Trophoblast cell (in vitro differentiated cells and primary cell): ENCODE results near the gene CPSF6.
"Not testable (repeated sequence)": the region's sequence is repeated elsewhere in the genome, so short reads cannot be mapped to it uniquely, and the experiment has no call there.

ENCODE experiments used
- DNase-seq, 2 donors: peaks; one replicate each; pipeline ENCODE4 v3.0.0-alpha.2; 2016
- H2AFZ ChIP-seq: 2 replicates; pipeline ENCODE4 v1.6.1; 2013; ENCODE audit warnings: low read length, moderate library complexity, mild to moderate bottlenecking; ENCODE audit not compliant: insufficient read depth, poor library complexity
- H2AK5ac ChIP-seq: 2 replicates; pipeline ENCODE4 v1.6.1; 2013; ENCODE audit warnings: mild to moderate bottlenecking, low read length
- H2BK120ac ChIP-seq: 2 replicates; pipeline ENCODE4 v1.6.1; 2013; ENCODE audit warnings: low read length, mild to moderate bottlenecking, moderate library complexity; ENCODE audit not compliant: insufficient read depth, poor library complexity
- H2BK12ac ChIP-seq: 2 replicates; pipeline ENCODE4 v1.6.1; 2013; ENCODE audit warnings: mild to moderate bottlenecking, low read length, moderate library complexity
- H2BK5ac ChIP-seq: 2 replicates; pipeline ENCODE4 v1.6.1; 2013; ENCODE audit warnings: low read length, low read depth, moderate library complexity, mild to moderate bottlenecking; ENCODE audit not compliant: poor library complexity
- H3K14ac ChIP-seq: 2 replicates; pipeline ENCODE4 v1.6.1; 2013; ENCODE audit warnings: mild to moderate bottlenecking, low read length
- H3K18ac ChIP-seq: 2 replicates; pipeline ENCODE4 v1.6.1; 2013; ENCODE audit warnings: mild to moderate bottlenecking, low read length
- H3K23ac ChIP-seq: 2 replicates; pipeline ENCODE4 v1.6.1; 2013; ENCODE audit warnings: low read length
- H3K27ac ChIP-seq: 2 replicates; pipeline ENCODE4 v1.5.1; 2013; ENCODE audit warnings: low read depth, mild to moderate bottlenecking, inconsistent platforms, low read length, moderate library complexity
- H3K27me3 ChIP-seq: 2 replicates; pipeline ENCODE4 v1.6.1; 2013; ENCODE audit warnings: inconsistent platforms, mild to moderate bottlenecking, low read length, moderate library complexity; ENCODE audit not compliant: insufficient read depth
- H3K36me3 ChIP-seq, 2 experiments: 1 replicate in 1 of 2; 2 replicates in 1 of 2; pipeline ENCODE4 v1.6.1; 2013; ENCODE audit warnings: low read length in 2 of 2, mild to moderate bottlenecking in 2 of 2, moderate library complexity in 1 of 2; ENCODE audit not compliant: insufficient read depth in 2 of 2, control insufficient read depth in 1 of 2
- H3K4ac ChIP-seq: 2 replicates; pipeline ENCODE4 v1.6.1; 2013; ENCODE audit warnings: low read depth, mild to moderate bottlenecking, low read length, moderate library complexity
- H3K4me1 ChIP-seq, 2 experiments: 1 replicate in 1 of 2; 2 replicates in 1 of 2; pipeline ENCODE4 v1.6.1; 2013; ENCODE audit warnings: low read length in 2 of 2, mild to moderate bottlenecking in 2 of 2, moderate library complexity in 1 of 2; ENCODE audit not compliant: insufficient read depth in 2 of 2, control insufficient read depth in 1 of 2
- H3K4me2 ChIP-seq: 2 replicates; pipeline ENCODE4 v1.6.1; 2013; ENCODE audit warnings: inconsistent platforms, mild to moderate bottlenecking, low read length, moderate library complexity
- H3K4me3 ChIP-seq: 2 replicates; pipeline ENCODE4 v1.5.1; 2013; ENCODE audit warnings: mild to moderate bottlenecking, low read depth, low read length, inconsistent platforms
- H3K79me1 ChIP-seq: one replicate; pipeline ENCODE4 v1.6.1; 2013; ENCODE audit warnings: low read length
- H3K79me2 ChIP-seq: 2 replicates; pipeline ENCODE4 v1.6.1; 2013; ENCODE audit warnings: low read length, mild to moderate bottlenecking; ENCODE audit not compliant: control insufficient read depth, insufficient read depth, poor library complexity
- H3K9ac ChIP-seq: 2 replicates; pipeline ENCODE4 v1.6.1; 2013; ENCODE audit warnings: mild to moderate bottlenecking, low read length
- H3K9me3 ChIP-seq: 2 replicates; pipeline ENCODE4 v1.6.1; 2013; ENCODE audit warnings: low read depth, mild to moderate bottlenecking, control low read depth, inconsistent platforms, low read length; ENCODE audit not compliant: insufficient read depth
- H4K12ac ChIP-seq: 2 replicates; pipeline ENCODE4 v1.6.1; 2013; ENCODE audit warnings: low read depth, mild to moderate bottlenecking, low read length, moderate library complexity
- H4K8ac ChIP-seq: 2 replicates; pipeline ENCODE4 v1.6.1; 2013; ENCODE audit warnings: low read depth, mild to moderate bottlenecking, low read length, moderate library complexity
- H4K91ac ChIP-seq: one replicate; pipeline ENCODE4 v1.6.1; 2013; ENCODE audit warnings: low read depth, mild to moderate bottlenecking, low read length, moderate library complexity
- WGBS: extraction: QIAGEN DNeasy Blood & Tissue Kit; methylation state at CpG from one replicate; pipeline ENCODE4 v1.1.7; 2013; ENCODE audit warnings: missing lambda C conversion rate; ENCODE audit not compliant: insufficient read length, insufficient coverage; ENCODE audit errors: extremely low coverage; 5-methylcytosine and 5-hydroxymethylcytosine counted together

Gene CPSF6

DNA sequence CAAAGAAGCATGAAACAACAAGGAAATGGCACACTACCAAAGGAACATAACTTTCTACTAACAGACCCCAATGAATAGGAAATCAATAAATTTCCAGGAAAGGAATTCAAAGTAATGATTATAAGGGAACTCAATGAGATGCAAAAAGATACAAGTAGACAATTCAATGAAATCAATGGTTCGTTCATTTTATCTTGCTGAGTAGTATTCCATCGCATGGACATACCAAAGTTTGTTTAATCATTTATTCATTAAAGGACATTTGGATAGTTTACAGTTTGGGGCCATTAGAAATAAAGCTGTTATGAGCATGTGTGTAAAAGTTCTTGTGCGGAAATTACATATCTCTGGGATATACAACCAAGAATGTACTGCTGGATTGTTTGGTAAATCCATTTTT is 73.8 kb downstream of the CPSF6 start:
- WGBS: no CpG with 5 or more reads among the region's 3 CpGs
- no peak overlapping the region for H4K91ac ChIP-seq
- no peak overlapping the region for H3K4me3 ChIP-seq
- H2BK12ac ChIP-seq: no peak overlapping the region
- no peaks in the 10 kb centered on the region for H3K79me2 ChIP-seq
- no peak overlapping the region for H2AK5ac ChIP-seq
- H3K36me3 ChIP-seq: no peaks in the 10 kb centered on the region
- no peak overlapping the region for H3K4me2 ChIP-seq
- H3K4me1 ChIP-seq: no peaks in the 10 kb centered on the region
- H3K9ac ChIP-seq: no peak overlapping the region
- H3K4ac ChIP-seq: no peak overlapping the region
- no peak overlapping the region for H3K18ac ChIP-seq
- no peaks in the 10 kb centered on the region for H3K79me1 ChIP-seq
- H2BK120ac ChIP-seq: no peak overlapping the region
- no peak overlapping the region for H4K8ac ChIP-seq
- no peak overlapping the region for H4K12ac ChIP-seq
- H3K23ac ChIP-seq: no peak overlapping the region
- H3K9me3 ChIP-seq: no peaks in the 10 kb centered on the region
- H2BK5ac ChIP-seq: no peak overlapping the region
- H3K14ac ChIP-seq: no peak overlapping the region
- H3K27ac ChIP-seq: no peak overlapping the region
- no peak overlapping the region for H2AFZ ChIP-seq
- no peaks in the 10 kb centered on the region for H3K27me3 ChIP-seq
- no peak for DNase-seq

DNA sequence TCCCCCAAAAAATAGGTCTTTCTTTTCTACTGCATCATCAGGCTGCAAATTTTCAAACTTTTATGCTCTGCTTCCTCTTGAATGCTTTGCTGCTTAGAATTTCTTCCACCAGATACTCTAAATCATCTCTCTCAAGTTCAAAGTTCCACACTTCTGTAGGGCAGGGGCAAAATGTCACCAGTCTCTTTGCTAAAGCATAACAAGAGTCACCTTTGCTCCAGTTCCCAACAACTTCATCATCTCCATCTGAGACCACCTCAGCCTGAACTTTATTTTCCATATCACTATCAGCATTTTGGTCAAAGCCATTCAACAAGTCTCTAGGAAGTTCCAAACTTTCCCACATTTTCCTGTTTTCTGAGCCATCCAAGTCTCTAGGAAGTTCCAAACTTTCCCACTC is 77.4 kb downstream of the CPSF6 start:
- not testable (repeated sequence) for H3K4me3 ChIP-seq, H2AFZ ChIP-seq, H3K79me2 ChIP-seq, H3K4me1 ChIP-seq, H4K12ac ChIP-seq, H4K8ac ChIP-seq, H4K91ac ChIP-seq, H3K4ac ChIP-seq, H3K9ac ChIP-seq, H3K18ac ChIP-seq, H3K27ac ChIP-seq, H2BK120ac ChIP-seq, H2AK5ac ChIP-seq, H2BK12ac ChIP-seq, H3K9me3 ChIP-seq, H2BK5ac ChIP-seq, DNase-seq, H3K4me2 ChIP-seq, H3K36me3 ChIP-seq, H3K14ac ChIP-seq, H3K23ac ChIP-seq, H3K27me3 ChIP-seq, H3K79me1 ChIP-seq

DNA sequence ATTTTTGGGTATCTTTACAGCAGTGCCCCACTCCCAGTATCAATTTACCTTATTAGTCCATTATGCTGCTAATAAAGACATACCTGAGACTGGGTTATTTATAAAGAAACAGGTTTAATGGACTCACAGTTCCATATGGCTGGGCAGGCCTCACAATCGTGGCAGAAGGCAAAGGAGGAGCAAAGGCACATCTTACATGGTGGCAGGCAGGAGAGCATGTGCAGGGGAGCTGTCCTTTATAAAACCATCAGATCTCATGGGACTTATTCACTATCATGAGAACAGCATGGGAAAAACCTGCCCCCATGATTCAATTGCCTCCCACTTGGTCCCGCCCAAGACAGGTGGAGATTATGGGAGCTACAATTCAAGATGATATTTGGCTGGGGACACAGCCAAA is 77.9 kb downstream of the CPSF6 start:
- H2BK120ac ChIP-seq, H2BK5ac ChIP-seq, H3K27me3 ChIP-seq, H2AK5ac ChIP-seq, H4K91ac ChIP-seq, H2AFZ ChIP-seq, H3K9me3 ChIP-seq, H3K23ac ChIP-seq, H3K4me3 ChIP-seq, H3K14ac ChIP-seq, H3K36me3 ChIP-seq, H2BK12ac ChIP-seq, H4K8ac ChIP-seq, H3K4ac ChIP-seq, H3K4me1 ChIP-seq, H4K12ac ChIP-seq, H3K79me2 ChIP-seq, H3K27ac ChIP-seq, DNase-seq, H3K79me1 ChIP-seq, H3K4me2 ChIP-seq, H3K9ac ChIP-seq, H3K18ac ChIP-seq: not testable (repeated sequence)
- WGBS: no CpG with 5 or more reads among the region's 2 CpGs

DNA sequence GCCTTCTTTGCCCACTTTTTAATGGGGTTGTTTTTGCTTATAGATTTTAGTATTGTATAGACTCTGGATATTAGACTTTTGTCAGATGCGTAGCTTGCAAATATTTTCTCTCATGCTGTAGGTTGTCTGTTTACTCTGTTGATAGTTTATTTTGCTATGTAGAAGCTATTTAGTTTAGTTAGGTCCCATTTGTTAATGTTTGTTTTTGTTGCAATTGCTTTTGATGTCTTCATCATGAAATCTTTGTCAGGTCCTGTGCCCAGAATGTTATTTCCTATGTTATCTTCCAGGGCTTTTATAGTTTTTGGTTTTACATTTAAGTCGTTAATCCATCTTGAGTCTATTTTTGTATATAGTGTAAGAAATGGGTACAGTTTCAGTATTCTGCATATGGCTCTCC is 78.9 kb downstream of the CPSF6 start:
- Histone ChIP-seq H3K36me3 (no peaks in the 10 kb centered on the region), H3K14ac (no peak overlapping the region), H4K91ac (no peak overlapping the region), H3K18ac (no peak overlapping the region), H2BK120ac (no peak overlapping the region), H3K4me2 (no peak overlapping the region), H3K79me2 (no peaks in the 10 kb centered on the region), H2BK5ac (no peak overlapping the region), H2AFZ (no peak overlapping the region), H3K27me3 (no peaks in the 10 kb centered on the region), H3K79me1 (no peaks in the 10 kb centered on the region), H3K23ac (no peak overlapping the region), H3K4me1 (no peaks in the 10 kb centered on the region), H4K12ac (no peak overlapping the region), H3K9ac (no peak overlapping the region), H4K8ac (no peak overlapping the region), H3K9me3 (peaks cover 2% of the 10 kb centered on the region), H3K27ac (no peak overlapping the region), H3K4ac (no peak overlapping the region), H3K4me3 (no peak overlapping the region), H2BK12ac (no peak overlapping the region), H2AK5ac (no peak overlapping the region)
- WGBS: no CpG with 5 or more reads among the region's 2 CpGs
- DNase-seq: no peak

DNA sequence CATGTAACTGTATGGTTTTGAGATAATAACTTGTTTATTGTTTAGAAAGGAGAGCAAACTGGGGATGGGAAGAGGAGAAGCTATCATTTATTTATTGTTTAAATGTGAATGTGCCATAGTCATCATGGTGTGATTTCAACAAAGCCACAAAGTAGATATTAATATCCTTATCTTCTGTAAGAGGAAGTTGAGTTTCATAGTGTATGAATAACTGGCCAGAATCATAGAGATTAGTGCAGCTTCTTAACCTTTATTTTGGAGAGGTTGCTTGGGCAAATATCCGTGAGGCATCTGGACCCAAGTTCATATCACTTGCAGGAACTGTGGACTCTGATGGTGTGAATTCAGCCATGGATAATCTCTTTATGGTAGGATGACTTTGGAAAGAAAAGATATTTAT is 82.0 kb downstream of the CPSF6 start:
- H4K91ac ChIP-seq: no peak overlapping the region

More for the DNA sequence above, 82.0 kb downstream of the CPSF6 start:
- H3K79me1 ChIP-seq: no peaks in the 10 kb centered on the region
- no peaks in the 10 kb centered on the region for H3K79me2 ChIP-seq
- H3K4me3 ChIP-seq: no peak overlapping the region
- H3K4me1 ChIP-seq: no peaks in the 10 kb centered on the region
- H2BK5ac ChIP-seq: no peak overlapping the region
- H3K9me3 ChIP-seq: peaks cover 2% of the 10 kb centered on the region
- no peak overlapping the region for H3K4me2 ChIP-seq
- no peak overlapping the region for H2AK5ac ChIP-seq
- no peak overlapping the region for H4K12ac ChIP-seq
- H2BK120ac ChIP-seq: no peak overlapping the region
- DNase-seq: no peak
- no peak overlapping the region for H3K14ac ChIP-seq
- no peak overlapping the region for H3K23ac ChIP-seq
- no peak overlapping the region for H3K4ac ChIP-seq
- no peaks in the 10 kb centered on the region for H3K27me3 ChIP-seq
- H3K18ac ChIP-seq: no peak overlapping the region
- no peak overlapping the region for H2BK12ac ChIP-seq
- H4K8ac ChIP-seq: no peak overlapping the region
- H3K27ac ChIP-seq: no peak overlapping the region
- no peak overlapping the region for H3K9ac ChIP-seq
- no peaks in the 10 kb centered on the region for H3K36me3 ChIP-seq
- H2AFZ ChIP-seq: no peak overlapping the region
- no CpG with 5 or more reads among the region's 1 CpG for WGBS
